ENCODE results near the gene ANKS1A.
A peak's percentile ranks its signal among the peaks of the same experiment; 100 is the strongest.
"Not testable (repeated sequence)": the region's sequence is repeated elsewhere in the genome, so short reads cannot be mapped to it uniquely, and the experiment has no call there.

The ANKS1A gene

DNA sequence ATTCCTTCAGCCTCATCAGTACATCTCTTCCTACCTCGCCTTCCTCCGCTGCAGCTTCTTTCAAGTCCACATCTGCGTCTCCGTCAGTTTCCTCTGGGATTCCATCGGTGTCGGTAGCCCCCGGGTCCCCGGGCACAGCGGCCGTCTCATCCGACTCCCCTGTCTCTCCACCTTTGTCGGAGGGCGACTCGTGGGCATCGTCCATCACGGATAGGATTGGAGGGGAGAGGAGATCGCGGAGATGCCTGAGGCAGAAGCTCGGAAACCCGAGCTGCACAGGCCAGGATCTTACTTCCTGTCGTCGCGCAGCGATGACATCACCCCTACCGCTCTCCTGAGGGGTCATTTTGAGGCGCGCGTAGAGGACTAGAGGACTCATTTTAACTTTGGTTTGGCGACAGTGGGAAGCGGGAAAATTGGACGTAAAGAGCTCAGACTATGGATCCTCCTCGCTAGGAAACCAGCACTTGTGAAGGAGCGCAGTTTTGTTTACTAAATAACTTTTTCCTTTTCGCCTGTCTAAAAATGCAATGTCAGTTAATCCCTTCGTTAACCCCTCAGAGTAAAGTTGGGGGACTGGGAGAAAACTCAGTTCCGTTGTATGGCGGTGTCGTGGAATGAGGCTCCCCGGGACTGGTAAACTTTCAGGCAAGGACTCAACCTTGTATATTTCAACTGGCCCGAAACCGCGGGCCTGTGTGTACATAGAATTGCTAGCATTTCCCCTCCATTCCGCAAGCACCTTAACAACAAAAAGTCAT lies 1.1 kb upstream of the ANKS1A start, which contains the start of gene TAF11:
Gene TAF11 (minus strand): TSS at position 290 of the 761 bp plus-strand sequence. CDS start 85 bp downstream, at position 205.
- TF ChIP-seq, protein P1, sequence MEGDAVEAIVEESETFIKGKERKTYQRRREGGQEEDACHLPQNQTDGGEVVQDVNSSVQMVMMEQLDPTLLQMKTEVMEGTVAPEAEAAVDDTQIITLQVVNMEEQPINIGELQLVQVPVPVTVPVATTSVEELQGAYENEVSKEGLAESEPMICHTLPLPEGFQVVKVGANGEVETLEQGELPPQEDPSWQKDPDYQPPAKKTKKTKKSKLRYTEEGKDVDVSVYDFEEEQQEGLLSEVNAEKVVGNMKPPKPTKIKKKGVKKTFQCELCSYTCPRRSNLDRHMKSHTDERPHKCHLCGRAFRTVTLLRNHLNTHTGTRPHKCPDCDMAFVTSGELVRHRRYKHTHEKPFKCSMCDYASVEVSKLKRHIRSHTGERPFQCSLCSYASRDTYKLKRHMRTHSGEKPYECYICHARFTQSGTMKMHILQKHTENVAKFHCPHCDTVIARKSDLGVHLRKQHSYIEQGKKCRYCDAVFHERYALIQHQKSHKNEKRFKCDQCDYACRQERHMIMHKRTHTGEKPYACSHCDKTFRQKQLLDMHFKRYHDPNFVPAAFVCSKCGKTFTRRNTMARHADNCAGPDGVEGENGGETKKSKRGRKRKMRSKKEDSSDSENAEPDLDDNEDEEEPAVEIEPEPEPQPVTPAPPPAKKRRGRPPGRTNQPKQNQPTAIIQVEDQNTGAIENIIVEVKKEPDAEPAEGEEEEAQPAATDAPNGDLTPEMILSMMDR (conservative IDR thresholded peaks at IDR 0.05): no peak
- peak; percentile 41; the same call in 1 of the 2 replicates for TF ChIP-seq ZFX (IDR thresholded peaks at IDR 0.05)
- peak within 1 kb of the TSS; percentile 78 for H3K27ac ChIP-seq

DNA sequence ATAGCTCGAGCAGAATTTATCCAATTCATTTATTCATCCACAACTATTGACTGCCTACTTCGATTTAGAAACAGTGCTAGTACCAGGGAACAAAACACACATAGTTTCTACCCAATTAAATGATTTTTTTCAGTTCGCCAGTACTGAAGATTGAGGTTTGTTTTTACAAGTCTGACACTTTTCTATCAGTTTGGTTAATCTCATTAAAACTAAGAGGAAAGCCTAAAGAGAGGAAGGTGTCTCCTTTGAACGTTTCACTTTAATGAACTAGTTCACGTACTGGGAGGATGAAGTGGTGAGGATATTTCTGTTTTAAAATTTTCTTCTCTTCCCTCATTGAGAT lies 570 bp upstream of the ANKS1A start:
- no peak for TF ChIP-seq ZFX (IDR thresholded peaks at IDR 0.05)
- TF ChIP-seq, protein P1 (conservative IDR thresholded peaks at IDR 0.05): no peak
- peak overlapping the region; percentile 78 for H3K27ac ChIP-seq

DNA sequence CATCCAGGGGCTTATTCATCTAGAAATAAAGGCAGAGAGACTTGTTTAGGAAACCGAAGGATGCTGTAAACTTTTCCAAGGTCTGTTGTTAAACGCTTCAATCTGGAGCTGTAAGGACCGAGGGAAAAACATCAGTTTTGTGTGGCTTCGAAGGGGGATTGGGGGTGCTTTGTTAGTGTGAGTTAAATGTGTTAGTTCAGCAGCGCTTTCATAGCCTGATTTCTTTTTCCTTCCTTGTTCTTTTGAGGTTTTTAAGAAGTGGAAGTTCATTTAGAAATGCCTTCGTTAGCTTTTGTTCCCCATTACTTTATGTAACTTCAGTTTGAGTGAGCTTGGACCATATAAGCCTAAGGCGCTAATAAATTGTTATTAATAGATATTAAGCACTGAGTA lies 1.5 kb downstream of the ANKS1A start:
- H3K27ac ChIP-seq: no peak overlapping the region; the same call in 1 of the 2 replicates
- TF ChIP-seq ZFX (IDR thresholded peaks at IDR 0.05): no peak
- TF ChIP-seq, protein P1 (conservative IDR thresholded peaks at IDR 0.05): no peak

DNA sequence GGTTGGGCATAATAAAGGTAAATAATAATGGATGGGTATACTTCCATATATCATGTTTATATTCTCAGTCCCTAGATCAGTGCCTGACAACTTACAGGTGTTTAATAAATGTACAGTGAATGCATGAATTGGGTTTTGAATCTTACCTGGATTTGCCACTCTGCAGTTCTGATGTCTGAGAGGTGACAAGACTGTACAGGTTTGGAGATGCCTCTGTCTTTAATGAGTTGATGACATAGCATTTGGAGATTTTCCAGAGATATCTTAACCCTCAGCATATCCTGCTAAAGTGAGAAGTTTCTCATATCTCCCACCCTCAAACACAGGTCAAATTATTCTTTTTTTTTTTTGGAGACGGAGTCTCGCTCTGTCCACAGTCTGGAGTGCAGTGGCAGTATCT lies 2.2 kb downstream of the ANKS1A start:
- no peak for TF ChIP-seq ZFX (IDR thresholded peaks at IDR 0.05)
- TF ChIP-seq, protein P1 (conservative IDR thresholded peaks at IDR 0.05): no peak

DNA sequence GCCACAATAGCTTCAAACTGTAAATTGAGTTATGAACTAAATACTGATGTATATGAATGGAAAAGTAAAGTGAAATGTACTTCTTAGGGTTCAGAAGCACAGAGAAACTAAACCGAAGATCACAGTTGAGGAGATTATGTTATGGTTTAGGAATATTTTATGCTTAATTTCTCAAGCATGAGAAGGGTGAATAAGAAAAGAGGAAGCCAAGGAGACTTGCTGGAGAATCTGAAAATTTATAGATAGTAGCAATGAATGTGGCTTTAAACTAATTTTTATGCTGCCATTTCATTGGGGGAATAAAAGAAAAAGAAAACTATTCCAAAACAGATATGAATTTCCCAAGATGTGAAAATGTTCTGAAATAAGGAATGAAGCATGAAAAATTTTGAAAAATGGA lies 5.6 kb downstream of the ANKS1A start:
- TF ChIP-seq, protein P1 (conservative IDR thresholded peaks at IDR 0.05): no peak
- no peak for TF ChIP-seq ZFX (IDR thresholded peaks at IDR 0.05)
- no peak overlapping the region for H3K27ac ChIP-seq

More for the DNA sequence above, 2.2 kb downstream of the ANKS1A start:
- H3K27ac ChIP-seq: no peak overlapping the region

DNA sequence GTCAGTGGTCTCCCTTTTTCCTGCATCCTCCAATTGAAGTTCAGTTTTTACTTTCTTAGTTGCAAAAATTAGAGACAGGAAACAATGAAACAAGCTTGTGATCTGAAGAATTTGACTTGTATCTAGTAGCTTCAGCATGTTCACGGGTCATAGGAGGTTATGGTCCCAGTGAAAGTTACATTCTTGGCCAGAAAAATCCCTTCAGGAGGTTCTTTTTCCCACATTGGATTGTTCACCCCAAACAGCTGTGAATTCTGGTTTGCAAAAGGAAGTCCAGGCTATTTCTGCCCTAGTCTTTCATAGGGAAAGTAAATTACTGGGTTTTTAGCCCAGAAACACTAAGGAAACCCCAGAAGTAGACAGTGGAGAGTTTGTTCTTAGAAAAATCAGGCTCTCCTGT lies 8.1 kb downstream of the ANKS1A start:
- no peak overlapping the region for H3K27ac ChIP-seq

DNA sequence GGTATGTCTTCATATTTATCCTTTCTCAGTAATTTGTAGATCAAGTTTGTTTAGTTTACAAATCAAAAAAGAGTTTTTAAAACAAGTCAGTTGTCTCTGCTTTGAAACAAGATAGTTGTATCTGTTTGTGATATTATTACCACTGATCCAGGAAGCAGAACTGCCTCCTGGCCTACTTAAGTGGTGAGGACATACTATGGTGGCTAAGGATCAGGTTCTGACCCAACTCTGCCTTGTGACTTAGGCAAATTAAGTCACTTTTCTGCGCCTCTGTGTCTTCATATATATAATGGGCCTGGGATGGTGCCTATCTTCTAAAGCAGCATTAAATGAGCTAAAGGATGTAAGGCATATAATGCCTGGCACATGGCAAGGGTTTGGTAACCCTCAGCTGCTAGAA lies 8.7 kb downstream of the ANKS1A start:
- no peak for TF ChIP-seq ZFX (IDR thresholded peaks at IDR 0.05)
- TF ChIP-seq, protein P1 (conservative IDR thresholded peaks at IDR 0.05): no peak
- no peak overlapping the region for H3K27ac ChIP-seq

More for the DNA sequence above, 8.1 kb downstream of the ANKS1A start:
- no peak for TF ChIP-seq ZFX (IDR thresholded peaks at IDR 0.05)
- TF ChIP-seq, protein P1 (conservative IDR thresholded peaks at IDR 0.05): no peak

DNA sequence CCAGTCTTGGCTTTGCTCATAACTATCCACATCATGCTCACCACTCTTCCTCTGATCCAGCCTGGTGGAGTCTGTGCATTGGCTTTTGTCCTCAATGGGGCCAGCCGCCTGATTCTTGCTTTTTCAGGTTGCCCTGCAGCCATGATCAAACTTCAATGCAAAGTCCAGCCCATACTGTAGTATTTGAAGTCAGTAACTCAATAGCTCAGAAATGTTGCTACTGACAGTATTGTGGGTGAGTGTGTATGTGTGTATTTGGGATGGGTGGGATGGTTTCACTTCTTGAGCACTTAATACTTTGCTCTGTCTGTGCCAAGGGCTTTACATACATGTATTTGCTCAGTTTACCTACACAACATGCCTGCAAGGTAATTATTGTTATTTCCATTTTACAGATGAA lies 10.7 kb downstream of the ANKS1A start:
- not testable (repeated sequence) for H3K27ac ChIP-seq

All from C4-2B (cell line).